HepG2 (cell line): Measurements from ENCODE around the gene MPIG6B. TPM values are rescaled to one million over a fixed set of nuclear protein-coding genes. Genes with fewer than 3 reads are reported as not detected.

ENCODE experiments used
- FOSL1 ChIP-seq: sonication (generic); formaldehyde crosslinking; IDR thresholded peaks from 2 replicates; pipeline ENCODE4 v1.9.0; 2021; ENCODE audit warnings: missing genetic modification reagents, borderline replicate concordance
- RBM22 ChIP-seq: fragments of 200-400 bp; formaldehyde crosslinking; optimal IDR thresholded peaks from 2 replicates; pipeline ENCODE3; 2017; ENCODE audit warnings: mild to moderate bottlenecking, low read length, moderate library complexity
- SMYD3 ChIP-seq: sonication (generic); formaldehyde crosslinking; IDR thresholded peaks from 2 replicates; pipeline ENCODE4 v1.8.1; 2023; ENCODE audit warnings: mild to moderate bottlenecking, missing genetic modification reagents
- TRIM24 ChIP-seq: sonication (generic); formaldehyde crosslinking; IDR thresholded peaks from 2 replicates; pipeline ENCODE4 v1.8.0; 2022; ENCODE audit warnings: mild to moderate bottlenecking, missing genetic modification reagents
- USF2 ChIP-seq, 2 experiments: sonication (generic) in 1 of 2; formaldehyde crosslinking in 1 of 2; IDR thresholded peaks; 2 replicates each; pipeline versions ENCODE4 v1.5.1 to v1.6.1; 2011 to 2020; ENCODE audit warnings: borderline replicate concordance in 1 of 2, low read depth in 1 of 2, low read length in 1 of 2, mild to moderate bottlenecking in 1 of 2, missing genetic modification reagents in 1 of 2, moderate library complexity in 1 of 2
- YY1 ChIP-seq: IDR thresholded peaks from 2 replicates; pipeline ENCODE4 v1.6.1; 2011; ENCODE audit warnings: low read length, low read depth, moderate library complexity, mild to moderate bottlenecking; ENCODE audit not compliant: insufficient read depth, insufficient replicate concordance
- ZNF646 ChIP-seq: sonication (generic); formaldehyde crosslinking; IDR thresholded peaks from 2 replicates; pipeline ENCODE4 v1.9.0; 2021; ENCODE audit warnings: mild to moderate bottlenecking, missing genetic modification reagents
- ZNF704 ChIP-seq: sonication (generic); formaldehyde crosslinking; IDR thresholded peaks from 2 replicates; pipeline ENCODE4 v1.8.1; 2023; ENCODE audit warnings: mild to moderate bottlenecking, inconsistent platforms, moderate library complexity, missing genetic modification reagents, borderline replicate concordance
- ZNF878 ChIP-seq: sonication (generic); formaldehyde crosslinking; IDR thresholded peaks from 2 replicates; pipeline ENCODE4 v1.8.1; 2023; ENCODE audit warnings: mild to moderate bottlenecking, missing genetic modification reagents, moderate library complexity
- polyA plus RNA-seq, 8 experiments: library from polyadenylated mRNA; depleted of rRNA in 3 of 8; stranded (reverse) in 7 of 8; unstranded in 1 of 8; fragments of >200 nt; fragmentation: Illumina TruSeq in 4 of 8; extraction: Trizol in 4 of 8; gene quantifications; 2 replicates each; pipeline versions ENCODE4 v1.2.1 to v1.2.3, GENCODE V29; 2011 to 2016; ENCODE audit warnings: low read depth in 4 of 8, missing spikeins in 1 of 8, mixed read lengths in 1 of 8; ENCODE audit not compliant: insufficient read depth in 1 of 8
- total RNA-seq, 5 experiments: library from RNA; depleted of rRNA; stranded (reverse); fragments of >200 nt; fragmentation: Illumina TruSeq; extraction: Trizol; gene quantifications; 2 replicates each; pipeline ENCODE4 v1.2.3, GENCODE V29; 2016; ENCODE audit warnings: low read depth in 1 of 5
- TF ChIP-seq, protein P1 (sequence below): sonication (generic); formaldehyde crosslinking; IDR thresholded peaks from 2 replicates; pipeline ENCODE4 v1.4.0; 2020; ENCODE audit warnings: missing genetic modification reagents
- TF ChIP-seq, protein P2 (sequence below): sonication (generic); formaldehyde crosslinking; IDR thresholded peaks from 2 replicates; pipeline ENCODE4 v1.4.0; 2020; ENCODE audit warnings: missing genetic modification reagents, mild to moderate bottlenecking, borderline replicate concordance

The MPIG6B gene
- total and polyA plus RNA-seq, 2 of the 13 experiments (the other 11 are each of a cell fraction or from before 2014, with no cell fraction given) = not detected

DNA sequence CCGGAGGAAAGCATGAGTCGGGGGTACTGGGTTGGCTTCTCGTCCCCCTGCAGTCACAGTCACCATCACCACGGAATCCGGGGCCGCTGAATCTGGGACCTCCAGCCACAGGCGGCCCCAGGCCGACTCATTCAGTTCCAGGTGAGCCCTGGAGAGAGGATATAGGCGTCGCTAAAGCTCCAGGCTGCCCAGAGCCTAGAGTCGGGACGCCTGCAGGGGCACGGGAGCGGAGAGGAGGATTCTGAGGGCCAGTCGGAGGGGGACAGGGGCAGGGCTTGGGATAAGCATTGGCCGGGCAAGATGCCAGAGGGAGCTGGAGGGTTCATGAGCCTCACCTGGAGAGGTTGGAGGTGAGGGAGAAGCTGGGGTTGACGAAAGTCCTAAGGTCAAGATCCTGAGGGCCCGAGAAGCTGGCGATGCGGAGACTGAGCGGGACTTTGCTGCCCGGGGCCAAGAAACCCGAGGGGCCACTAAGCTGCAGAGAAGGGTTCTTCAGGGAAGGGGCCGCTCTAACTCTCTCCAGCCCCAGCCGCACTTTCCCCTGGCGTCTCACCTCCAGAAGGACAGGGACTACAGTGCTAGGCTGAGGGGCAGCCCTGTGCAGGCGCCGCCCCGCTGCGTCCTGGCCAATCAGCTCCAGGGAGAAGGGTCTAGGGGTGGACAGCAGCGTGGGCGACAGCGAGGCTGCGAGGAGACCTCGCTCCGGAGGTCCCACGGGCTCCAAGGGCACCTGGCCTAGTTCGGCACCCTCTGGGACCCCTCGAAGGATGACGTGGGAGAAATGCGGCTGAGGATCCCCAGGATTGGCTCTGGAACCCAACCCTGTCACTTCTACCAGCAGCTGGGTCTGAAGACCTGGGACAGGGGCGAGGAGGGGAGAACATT, 43.0 kb downstream of the MPIG6B start (continued):
- TF ChIP-seq ZNF878 (CRISPR knock-in tag) (no peak), ZNF646 (no peak), USF2 (IDR thresholded peaks at IDR 0.05; ENCODE audit: low read depth, low read length) (no peak), USF2 (CRISPR knock-in tag; IDR thresholded peaks at IDR 0.05; ENCODE audit: borderline replicate concordance) (no peak), RBM22 (no peak), FOSL1 (no peak), SMYD3 (no peak), ZNF704 (CRISPR knock-in tag) (no peak), TRIM24 (CRISPR knock-in tag) (no peak), YY1 (no peak)
- TF ChIP-seq, protein P1, sequence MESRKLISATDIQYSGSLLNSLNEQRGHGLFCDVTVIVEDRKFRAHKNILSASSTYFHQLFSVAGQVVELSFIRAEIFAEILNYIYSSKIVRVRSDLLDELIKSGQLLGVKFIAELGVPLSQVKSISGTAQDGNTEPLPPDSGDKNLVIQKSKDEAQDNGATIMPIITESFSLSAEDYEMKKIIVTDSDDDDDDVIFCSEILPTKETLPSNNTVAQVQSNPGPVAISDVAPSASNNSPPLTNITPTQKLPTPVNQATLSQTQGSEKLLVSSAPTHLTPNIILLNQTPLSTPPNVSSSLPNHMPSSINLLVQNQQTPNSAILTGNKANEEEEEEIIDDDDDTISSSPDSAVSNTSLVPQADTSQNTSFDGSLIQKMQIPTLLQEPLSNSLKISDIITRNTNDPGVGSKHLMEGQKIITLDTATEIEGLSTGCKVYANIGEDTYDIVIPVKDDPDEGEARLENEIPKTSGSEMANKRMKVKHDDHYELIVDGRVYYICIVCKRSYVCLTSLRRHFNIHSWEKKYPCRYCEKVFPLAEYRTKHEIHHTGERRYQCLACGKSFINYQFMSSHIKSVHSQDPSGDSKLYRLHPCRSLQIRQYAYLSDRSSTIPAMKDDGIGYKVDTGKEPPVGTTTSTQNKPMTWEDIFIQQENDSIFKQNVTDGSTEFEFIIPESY (CRISPR knock-in tag) = 0 out of 2 replicates have a peak, but pooled peaks have one; percentile 12
- TF ChIP-seq, protein P2, sequence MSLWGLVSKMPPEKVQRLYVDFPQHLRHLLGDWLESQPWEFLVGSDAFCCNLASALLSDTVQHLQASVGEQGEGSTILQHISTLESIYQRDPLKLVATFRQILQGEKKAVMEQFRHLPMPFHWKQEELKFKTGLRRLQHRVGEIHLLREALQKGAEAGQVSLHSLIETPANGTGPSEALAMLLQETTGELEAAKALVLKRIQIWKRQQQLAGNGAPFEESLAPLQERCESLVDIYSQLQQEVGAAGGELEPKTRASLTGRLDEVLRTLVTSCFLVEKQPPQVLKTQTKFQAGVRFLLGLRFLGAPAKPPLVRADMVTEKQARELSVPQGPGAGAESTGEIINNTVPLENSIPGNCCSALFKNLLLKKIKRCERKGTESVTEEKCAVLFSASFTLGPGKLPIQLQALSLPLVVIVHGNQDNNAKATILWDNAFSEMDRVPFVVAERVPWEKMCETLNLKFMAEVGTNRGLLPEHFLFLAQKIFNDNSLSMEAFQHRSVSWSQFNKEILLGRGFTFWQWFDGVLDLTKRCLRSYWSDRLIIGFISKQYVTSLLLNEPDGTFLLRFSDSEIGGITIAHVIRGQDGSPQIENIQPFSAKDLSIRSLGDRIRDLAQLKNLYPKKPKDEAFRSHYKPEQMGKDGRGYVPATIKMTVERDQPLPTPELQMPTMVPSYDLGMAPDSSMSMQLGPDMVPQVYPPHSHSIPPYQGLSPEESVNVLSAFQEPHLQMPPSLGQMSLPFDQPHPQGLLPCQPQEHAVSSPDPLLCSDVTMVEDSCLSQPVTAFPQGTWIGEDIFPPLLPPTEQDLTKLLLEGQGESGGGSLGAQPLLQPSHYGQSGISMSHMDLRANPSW (CRISPR knock-in tag) = no peak
